CD14-positive monocyte (primary cell): Measurements from ENCODE around the gene NXPH1. TPM values are rescaled to one million over a fixed set of nuclear protein-coding genes. Genes with fewer than 3 reads are reported as not detected.
A peak's percentile ranks its signal among the peaks of the same experiment; 100 is the strongest.

Source experiments
- DNase-seq, 3 donors: peaks; one replicate each; pipeline ENCODE4 v3.0.0-alpha.2; 2011 to 2022
- H2AFZ ChIP-seq: 2 replicates; pipeline ENCODE4 v1.6.0; 2012; ENCODE audit warnings: mild to moderate bottlenecking, low read depth, low read length, inconsistent platforms; ENCODE audit not compliant: insufficient read depth, poor library complexity, severe bottlenecking
- H3K27ac ChIP-seq, 2 donors: 1 replicate in 1 of 2; 2 replicates in 1 of 2; pipeline ENCODE4 v1.5.1; 2012 to 2013; ENCODE audit warnings: low read length in 2 of 2, control low read depth in 1 of 2, inconsistent platforms in 1 of 2, low read depth in 1 of 2, mild to moderate bottlenecking in 1 of 2
- H3K27me3 ChIP-seq, 2 donors: one replicate each; pipeline versions ENCODE4 v1.6.0 to v1.6.1; 2011 to 2013; ENCODE audit warnings: low read length in 2 of 2; ENCODE audit not compliant: control insufficient read depth in 2 of 2, insufficient read depth in 2 of 2
- H3K36me3 ChIP-seq, 2 donors: replicated peaks in 1 of 2; 1 replicate in 1 of 2; 2 replicates in 1 of 2; pipeline versions ENCODE4 v1.5.1 to v1.6.1; 2012 to 2013; ENCODE audit warnings: low read length in 2 of 2, control low read depth in 1 of 2, inconsistent platforms in 1 of 2, mild to moderate bottlenecking in 1 of 2; ENCODE audit not compliant: insufficient read depth in 2 of 2, control insufficient read depth in 1 of 2
- H3K4me1 ChIP-seq, 2 donors: 1 replicate in 1 of 2; 2 replicates in 1 of 2; pipeline versions ENCODE4 v1.5.1 to v1.6.1; 2012 to 2013; ENCODE audit warnings: low read length in 2 of 2, control low read depth in 1 of 2, inconsistent platforms in 1 of 2, mild to moderate bottlenecking in 1 of 2, moderate library complexity in 1 of 2; ENCODE audit not compliant: insufficient read depth in 2 of 2, control insufficient read depth in 1 of 2
- H3K4me2 ChIP-seq: replicated peaks from 2 replicates; pipeline ENCODE3; 2012; ENCODE audit warnings: low read length, moderate library complexity, mild to moderate bottlenecking; ENCODE audit not compliant: poor library complexity, severe bottlenecking; ENCODE audit errors: extremely low read depth
- H3K4me3 ChIP-seq, 3 experiments: fragments of 200-600 bp in 1 of 3; sonication (generic) in 1 of 3; replicated peaks in 1 of 3; 1 replicate in 2 of 3; 2 replicates in 1 of 3; pipeline ENCODE4 v1.5.1; 2011 to 2013; ENCODE audit warnings: low read length in 3 of 3, mild to moderate bottlenecking in 3 of 3, control low read depth in 2 of 3, low read depth in 2 of 3, inconsistent platforms in 1 of 3, moderate library complexity in 1 of 3
- H3K79me2 ChIP-seq: 2 replicates; pipeline ENCODE4 v1.6.0; 2012; ENCODE audit warnings: mild to moderate bottlenecking, control low read depth, inconsistent platforms, low read length, moderate library complexity; ENCODE audit not compliant: insufficient read depth
- H3K9ac ChIP-seq: 2 replicates; pipeline ENCODE4 v1.6.0; 2017; ENCODE audit warnings: low read length, mild to moderate bottlenecking; ENCODE audit not compliant: insufficient read depth, poor library complexity, severe bottlenecking
- H3K9me3 ChIP-seq, 2 donors: replicated peaks in 1 of 2; 1 replicate in 1 of 2; 2 replicates in 1 of 2; pipeline versions ENCODE4 v1.5.1 to v1.6.1; 2012 to 2013; ENCODE audit warnings: low read length in 2 of 2, control low read depth in 1 of 2; ENCODE audit not compliant: control insufficient read depth in 1 of 2, insufficient read depth in 1 of 2
- H4K20me1 ChIP-seq: 2 replicates; pipeline ENCODE4 v1.6.0; 2012; ENCODE audit warnings: mild to moderate bottlenecking, low read length, control low read depth, moderate library complexity; ENCODE audit not compliant: insufficient read depth
- H3K27ac Mint-ChIP-seq, 7 donors: one replicate each; pipeline ENCODE4 v1.8.0; 2020; ENCODE audit warnings: mild to moderate bottlenecking in 7 of 7, mixed read lengths in 7 of 7, moderate library complexity in 6 of 7, inconsistent platforms in 2 of 7
- H3K27me3 Mint-ChIP-seq, 3 donors: one replicate each; pipeline ENCODE4 v1.8.0; 2021 to 2022; ENCODE audit warnings: low read depth in 3 of 3, mild to moderate bottlenecking in 3 of 3, mixed read lengths in 3 of 3, moderate library complexity in 3 of 3, inconsistent platforms in 1 of 3
- H3K36me3 Mint-ChIP-seq, 2 donors: one replicate each; pipeline ENCODE4 v1.8.0; 2020; ENCODE audit warnings: mixed read lengths in 2 of 2, inconsistent platforms in 1 of 2, mild to moderate bottlenecking in 1 of 2
- H3K4me1 Mint-ChIP-seq: one replicate; pipeline ENCODE4 v1.8.0; 2020; ENCODE audit warnings: mild to moderate bottlenecking, mixed read lengths
- H3K4me3 Mint-ChIP-seq, 2 donors: one replicate each; pipeline ENCODE4 v1.8.0; 2020; ENCODE audit warnings: mild to moderate bottlenecking in 2 of 2, mixed read lengths in 2 of 2, moderate library complexity in 1 of 2
- H3K9me3 Mint-ChIP-seq, 7 donors: one replicate each; pipeline ENCODE4 v1.8.0; 2020 to 2022; ENCODE audit warnings: mixed read lengths in 7 of 7, mild to moderate bottlenecking in 6 of 7, moderate library complexity in 6 of 7, inconsistent platforms in 2 of 7
- CTCF ChIP-seq: fragments of 200-600 bp; IDR thresholded peaks from one replicate; pipeline ENCODE4 v1.8.0; 2022; ENCODE audit warnings: antibody characterized with exemption, mild to moderate bottlenecking
- WGBS: methylation state at CpG from one replicate; pipeline ENCODE4 v1.1.5; 2013; ENCODE audit warnings: missing lambda C conversion rate; ENCODE audit not compliant: insufficient coverage; 5-methylcytosine and 5-hydroxymethylcytosine counted together
- intact Hi-C, 2 donors: fragments of 100-400 bp; cut with micrococcal nuclease; formaldehyde crosslinking; loops; one replicate each; pipeline versions ENCODE4 v1.15.0 to v1.15.1; 2023
- polyA plus RNA-seq, 3 donors: library from polyadenylated mRNA; depleted of rRNA in 1 of 3; unstranded in 2 of 3; stranded (reverse) in 1 of 3; fragments of 300-500 nt in 2 of 3; fragments of >200 nt in 1 of 3; fragmentation: Illumina TruSeq in 2 of 3; gene quantifications; 1 replicate in 2 of 3; 2 replicates in 1 of 3; pipeline ENCODE4 v1.2.3, GENCODE V29; 2012 to 2021

The NXPH1 gene
- polyA plus RNA-seq, 3 donors = not detected

GRCh38 chr7:8443576-8444467 is 10.4 kb downstream of the NXPH1 start:
- peaks cover 58 to 66% of the 10 kb centered on the region in 2 donors for H3K27me3 ChIP-seq
- Mint-ChIP-seq H3K36me3 (peaks cover 4 to 6% of the 10 kb centered on the region in 2 donors), H3K4me1 (peaks cover 8% of the 10 kb centered on the region), H3K9me3 (peaks cover 4 to 28% (median 23%) of the 10 kb centered on the region in 7 donors), H3K27ac (no peak overlapping the region), H3K27me3 (peaks cover 60 to 64% (median 61%) of the 10 kb centered on the region in 3 donors), H3K4me3 (peak overlapping the region in 1 of 2 donors; percentile 77)
- no peaks in the 10 kb centered on the region for H3K79me2 ChIP-seq
- no peak overlapping the region for H2AFZ ChIP-seq
- no peak for TF ChIP-seq CTCF
- peaks cover 0 to 43% of the 10 kb centered on the region in 2 donors for H3K9me3 ChIP-seq
- H3K9ac ChIP-seq = no peak overlapping the region
- no peaks in the 10 kb centered on the region for H4K20me1 ChIP-seq
- WGBS = 4% methylated on average over 34 of the region's 49 CpGs
- no peaks in the 10 kb centered on the region for H3K36me3 ChIP-seq
- H3K27ac ChIP-seq = no peak overlapping the region
- no peak for DNase-seq
- H3K4me3 ChIP-seq = no peak overlapping the region
- intact Hi-C loops = no loop called here
- no peaks in the 10 kb centered on the region for H3K4me1 ChIP-seq
- H3K4me2 ChIP-seq = no peak overlapping the region

- H3K27ac Mint-ChIP-seq = no peak overlapping the region
- Histone ChIP-seq H3K4me2 (no peak overlapping the region), H3K4me1 (no peaks in the 10 kb centered on the region), H3K9ac (no peak overlapping the region), H3K4me3 (no peak overlapping the region), H3K36me3 (no peaks in the 10 kb centered on the region), H3K27me3 (peaks cover 53 to 60% of the 10 kb centered on the region in 2 donors), H3K79me2 (no peaks in the 10 kb centered on the region), H4K20me1 (no peaks in the 10 kb centered on the region), H3K9me3 (peaks cover 0 to 43% of the 10 kb centered on the region in 2 donors), H2AFZ (no peak overlapping the region), H3K27ac (no peak overlapping the region)
- TF ChIP-seq CTCF = no peak
- H3K27me3 Mint-ChIP-seq = peaks cover 59 to 61% (median 60%) of the 10 kb centered on the region in 3 donors
- H3K36me3 Mint-ChIP-seq = peaks cover 4 to 6% of the 10 kb centered on the region in 2 donors
- H3K4me1 Mint-ChIP-seq = peaks cover 8% of the 10 kb centered on the region
- H3K9me3 Mint-ChIP-seq = peaks cover 4 to 28% (median 23%) of the 10 kb centered on the region in 7 donors
- WGBS = 80% methylated on average over 1 of the region's 7 CpGs
- no peak for DNase-seq
- intact Hi-C loops = no loop called here
- peak overlapping the region in 1 of 2 donors; percentile 63 for H3K4me3 Mint-ChIP-seq
These were observed 11.0 kb downstream of the NXPH1 start for GRCh38 chr7:8444468-8444769.
